ENCODE data around the gene LZTS3. TPM values are rescaled to one million over a fixed set of nuclear protein-coding genes. Genes with fewer than 3 reads are reported as not detected.
"Not testable (repeated sequence)": the region's sequence is repeated elsewhere in the genome, so short reads cannot be mapped to it uniquely, and the experiment has no call there.

LZTS3 gene
- total and polyA plus RNA-seq, 8 donors: 7.1 to 21.0 (median 9.4) TPM

DNA sequence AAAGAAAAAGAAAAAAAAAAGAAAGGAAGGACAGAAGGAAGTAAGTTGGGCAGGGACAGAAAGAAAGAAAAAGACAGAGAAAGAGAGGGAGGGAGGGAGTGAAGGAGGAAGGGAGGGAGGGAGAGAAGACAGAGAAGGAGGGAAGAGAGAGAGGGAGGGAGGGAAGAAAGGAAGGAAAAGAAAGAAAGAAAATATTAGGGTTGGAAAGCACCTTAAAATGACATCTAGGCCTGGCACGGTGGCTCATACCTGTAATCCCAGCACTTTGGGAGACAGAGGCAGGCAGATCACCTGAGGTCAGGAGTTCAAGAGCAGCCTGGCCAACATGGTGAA, 46.9 kb downstream of the LZTS3 start:
- Histone ChIP-seq H3K4me3 (no peak overlapping the region), H3K4me1 (no peaks in the 10 kb centered on the region), H3K27ac (no peak overlapping the region), H3K27me3 (no peaks in the 10 kb centered on the region), H3K9me3 (no peaks in the 10 kb centered on the region), H3K36me3 (peaks cover 0 to 17% of the 10 kb centered on the region in 2 donors)
- TF ChIP-seq, protein P1, sequence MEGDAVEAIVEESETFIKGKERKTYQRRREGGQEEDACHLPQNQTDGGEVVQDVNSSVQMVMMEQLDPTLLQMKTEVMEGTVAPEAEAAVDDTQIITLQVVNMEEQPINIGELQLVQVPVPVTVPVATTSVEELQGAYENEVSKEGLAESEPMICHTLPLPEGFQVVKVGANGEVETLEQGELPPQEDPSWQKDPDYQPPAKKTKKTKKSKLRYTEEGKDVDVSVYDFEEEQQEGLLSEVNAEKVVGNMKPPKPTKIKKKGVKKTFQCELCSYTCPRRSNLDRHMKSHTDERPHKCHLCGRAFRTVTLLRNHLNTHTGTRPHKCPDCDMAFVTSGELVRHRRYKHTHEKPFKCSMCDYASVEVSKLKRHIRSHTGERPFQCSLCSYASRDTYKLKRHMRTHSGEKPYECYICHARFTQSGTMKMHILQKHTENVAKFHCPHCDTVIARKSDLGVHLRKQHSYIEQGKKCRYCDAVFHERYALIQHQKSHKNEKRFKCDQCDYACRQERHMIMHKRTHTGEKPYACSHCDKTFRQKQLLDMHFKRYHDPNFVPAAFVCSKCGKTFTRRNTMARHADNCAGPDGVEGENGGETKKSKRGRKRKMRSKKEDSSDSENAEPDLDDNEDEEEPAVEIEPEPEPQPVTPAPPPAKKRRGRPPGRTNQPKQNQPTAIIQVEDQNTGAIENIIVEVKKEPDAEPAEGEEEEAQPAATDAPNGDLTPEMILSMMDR (IDR thresholded peaks at IDR 0.05): no peak
- intact Hi-C loops (cut with DNase I): no loop called here
- ATAC-seq (no peak), DNase-seq (no peak)

DNA sequence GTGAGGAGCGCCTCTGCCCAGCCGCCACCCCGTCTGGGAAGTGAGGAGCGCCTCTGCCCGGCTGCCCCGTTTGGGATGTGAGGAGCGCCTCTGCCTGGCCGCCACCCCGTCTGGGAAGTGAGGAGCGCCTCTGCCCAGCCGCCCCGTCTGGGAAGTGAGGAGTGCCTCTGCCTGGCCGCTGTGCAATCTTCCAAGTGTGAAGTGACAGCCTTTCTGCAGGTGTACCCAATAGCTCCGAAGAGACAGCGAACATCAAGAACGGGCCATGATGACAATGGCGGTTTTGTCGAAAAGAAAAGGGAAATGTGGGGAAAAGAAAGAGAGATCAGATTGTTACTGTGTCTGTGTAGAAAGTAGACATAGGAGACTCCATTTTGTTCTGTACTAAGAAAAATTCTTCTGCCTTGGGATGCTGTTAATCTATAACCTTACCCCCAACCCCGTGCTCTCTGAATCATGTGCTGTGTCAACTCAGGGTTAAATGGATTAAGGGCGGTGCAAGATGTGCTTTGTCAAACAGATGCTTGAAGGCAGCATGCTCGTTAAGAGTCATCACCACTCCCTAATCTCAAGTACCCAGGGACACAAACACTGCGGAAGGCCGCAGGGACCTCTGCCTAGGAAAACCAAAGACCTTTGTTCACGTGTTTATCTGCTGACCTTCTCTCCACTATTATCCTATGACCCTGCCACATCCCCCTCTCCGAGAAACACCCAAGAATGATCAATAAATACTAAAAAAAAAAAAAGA, 47.4 kb downstream of the LZTS3 start:
- H3K4me1 ChIP-seq; ATAC-seq; DNase-seq; H3K4me3 ChIP-seq; intact Hi-C loops (cut with DNase I); H3K27ac ChIP-seq; H3K9me3 ChIP-seq; H3K27me3 ChIP-seq: not testable (repeated sequence)
- H3K36me3 ChIP-seq: peaks cover 0 to 23% of the 10 kb centered on the region in 2 donors

DNA sequence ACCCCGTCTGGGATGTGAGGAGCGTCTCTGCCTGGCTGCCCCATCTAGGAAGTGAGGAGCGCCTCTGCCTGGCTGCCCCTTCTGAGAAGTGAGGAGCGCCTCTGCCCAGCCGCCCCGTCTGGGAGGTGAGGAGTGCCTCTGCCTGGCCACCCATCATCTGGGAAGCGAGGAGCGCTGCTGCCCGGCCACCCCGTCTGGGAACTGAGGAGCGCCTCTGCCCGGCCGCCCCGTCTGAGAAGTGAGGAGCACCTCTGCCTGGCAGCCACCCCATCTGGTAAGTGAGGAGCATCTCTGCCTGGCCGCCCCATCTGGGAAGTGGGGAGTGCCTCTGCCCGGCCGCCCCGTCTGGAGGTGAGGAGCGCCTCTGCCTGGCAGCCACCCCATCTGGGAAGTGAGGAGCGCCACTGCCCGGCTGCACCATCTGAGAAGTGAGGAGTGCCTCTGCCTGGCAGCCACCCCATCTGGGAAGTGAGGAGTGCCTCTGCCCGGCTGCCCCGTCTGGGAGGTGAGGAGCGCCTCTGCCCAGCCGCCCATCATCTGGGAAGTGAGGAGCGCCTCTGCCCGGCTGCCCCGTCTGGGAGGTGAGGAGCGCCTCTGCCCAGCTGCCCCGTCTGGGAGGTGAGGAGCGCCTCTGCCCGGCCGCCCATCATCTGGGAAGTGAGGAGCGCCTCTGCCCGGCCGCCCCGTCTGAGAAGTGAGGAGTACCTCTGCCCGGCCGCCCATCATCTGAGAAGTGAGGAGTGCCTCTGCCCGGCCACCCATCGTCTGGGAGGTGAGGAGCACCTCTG, 48.4 kb downstream of the LZTS3 start:
- H3K4me1 ChIP-seq; DNase-seq; H3K27me3 ChIP-seq; H3K27ac ChIP-seq; H3K4me3 ChIP-seq; intact Hi-C loops (cut with DNase I); ATAC-seq; H3K9me3 ChIP-seq: not testable (repeated sequence)
- H3K36me3 ChIP-seq: peaks cover 0 to 29% of the 10 kb centered on the region in 2 donors

DNA sequence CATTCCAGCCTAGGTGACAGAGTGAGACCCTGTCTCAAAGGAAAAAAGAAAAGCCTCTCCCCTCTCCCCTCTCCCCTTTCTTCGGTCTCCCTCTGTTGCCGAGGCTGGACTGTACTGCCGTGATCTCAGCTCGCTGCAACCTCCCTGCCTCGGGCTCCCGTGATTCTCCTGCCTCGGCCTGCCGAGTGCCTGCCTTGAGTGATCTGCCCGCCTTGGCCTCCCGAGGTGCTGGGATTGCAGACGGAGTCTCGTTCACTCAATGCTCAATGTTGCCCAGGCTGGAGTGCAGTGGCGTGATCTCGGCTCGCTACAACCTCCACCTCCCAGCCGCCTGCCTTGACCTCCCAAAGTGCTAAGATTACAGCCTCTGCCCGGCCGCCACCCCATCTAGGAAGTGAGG, 49.2 kb downstream of the LZTS3 start:
- H3K27me3 ChIP-seq; H3K9me3 ChIP-seq; intact Hi-C loops (cut with DNase I); H3K4me1 ChIP-seq; ATAC-seq; DNase-seq; H3K27ac ChIP-seq; H3K4me3 ChIP-seq: not testable (repeated sequence)
- peaks cover 0 to 31% of the 10 kb centered on the region in 2 donors for H3K36me3 ChIP-seq

DNA sequence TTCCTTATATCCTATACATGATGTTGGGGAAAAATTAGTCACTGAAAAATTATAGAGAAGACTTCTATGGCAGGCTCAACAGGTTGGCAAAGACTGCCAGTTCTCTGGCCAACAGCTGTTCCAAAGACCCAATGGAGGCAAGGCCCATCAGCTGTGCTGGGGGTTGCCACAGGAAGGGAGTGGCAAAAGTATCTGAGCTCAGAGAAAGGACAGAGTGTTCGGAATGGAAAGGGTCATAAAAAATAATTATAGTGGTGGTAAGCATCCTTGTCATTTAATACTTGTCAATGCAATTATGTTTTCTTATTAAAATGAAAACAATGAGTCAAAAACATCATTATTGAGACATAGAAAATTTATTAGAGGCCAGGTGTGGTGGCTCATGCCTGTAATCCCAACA, 49.8 kb downstream of the LZTS3 start:
- ATAC-seq: no peak
- Histone ChIP-seq H3K4me1 (peaks cover 0 to 2% of the 10 kb centered on the region in 2 donors), H3K9me3 (no peaks in the 10 kb centered on the region), H3K4me3 (no peak overlapping the region), H3K27ac (no peak overlapping the region), H3K27me3 (no peaks in the 10 kb centered on the region), H3K36me3 (peaks cover 0 to 33% of the 10 kb centered on the region in 2 donors)
- TF ChIP-seq, protein P1 (IDR thresholded peaks at IDR 0.05): no peak
- DNase-seq: no peak
- intact Hi-C loops (cut with DNase I): no loop called here

DNA sequence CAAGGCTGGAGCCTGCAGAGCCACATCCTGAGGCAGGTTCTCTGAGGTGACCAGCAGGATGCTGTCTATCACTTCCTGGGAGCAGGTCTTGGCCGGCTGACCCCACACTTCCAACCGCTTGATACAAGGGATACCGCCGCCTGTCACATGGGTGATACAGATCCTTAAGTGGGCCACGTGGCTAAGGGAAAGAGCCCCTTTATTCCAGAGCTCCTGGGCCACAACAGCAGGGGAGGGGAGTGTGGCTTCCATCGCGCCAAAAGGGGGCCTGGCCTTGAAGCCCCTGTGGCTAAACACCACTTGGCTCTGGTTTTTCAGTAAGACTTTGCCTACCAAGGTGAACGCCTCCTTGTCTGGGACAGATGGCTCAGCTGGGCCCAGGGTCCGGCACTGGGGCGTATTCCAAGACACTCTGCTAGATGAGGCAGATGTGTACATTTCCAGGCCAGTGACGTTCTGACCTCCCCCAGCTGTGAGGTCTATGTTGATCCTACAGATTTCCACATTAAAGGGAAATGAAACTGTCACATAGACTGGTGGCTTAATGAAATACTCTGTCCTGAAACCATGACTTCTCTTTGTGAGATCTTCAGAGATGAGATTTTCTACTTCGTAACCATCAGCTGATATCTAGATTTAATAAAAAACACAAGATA, 51.3 kb downstream of the LZTS3 start:
- intact Hi-C loops (cut with DNase I): no loop called here
- no peak for ATAC-seq
- H3K4me3 ChIP-seq: no peak overlapping the region
- no peaks in the 10 kb centered on the region for H3K9me3 ChIP-seq
- no peaks in the 10 kb centered on the region for H3K27me3 ChIP-seq
- no peak for DNase-seq
- H3K27ac ChIP-seq: no peak overlapping the region
- H3K36me3 ChIP-seq: peaks cover 0 to 33% of the 10 kb centered on the region in 2 donors
- peaks cover 0 to 12% of the 10 kb centered on the region in 2 donors for H3K4me1 ChIP-seq
- TF ChIP-seq, protein P1 (IDR thresholded peaks at IDR 0.05): no peak

Data from left lung (tissue), 10 donors.